ENCODE measurements around the gene PLAAT4.

PLAAT4 gene, protein sequence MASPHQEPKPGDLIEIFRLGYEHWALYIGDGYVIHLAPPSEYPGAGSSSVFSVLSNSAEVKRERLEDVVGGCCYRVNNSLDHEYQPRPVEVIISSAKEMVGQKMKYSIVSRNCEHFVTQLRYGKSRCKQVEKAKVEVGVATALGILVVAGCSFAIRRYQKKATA

DNA sequence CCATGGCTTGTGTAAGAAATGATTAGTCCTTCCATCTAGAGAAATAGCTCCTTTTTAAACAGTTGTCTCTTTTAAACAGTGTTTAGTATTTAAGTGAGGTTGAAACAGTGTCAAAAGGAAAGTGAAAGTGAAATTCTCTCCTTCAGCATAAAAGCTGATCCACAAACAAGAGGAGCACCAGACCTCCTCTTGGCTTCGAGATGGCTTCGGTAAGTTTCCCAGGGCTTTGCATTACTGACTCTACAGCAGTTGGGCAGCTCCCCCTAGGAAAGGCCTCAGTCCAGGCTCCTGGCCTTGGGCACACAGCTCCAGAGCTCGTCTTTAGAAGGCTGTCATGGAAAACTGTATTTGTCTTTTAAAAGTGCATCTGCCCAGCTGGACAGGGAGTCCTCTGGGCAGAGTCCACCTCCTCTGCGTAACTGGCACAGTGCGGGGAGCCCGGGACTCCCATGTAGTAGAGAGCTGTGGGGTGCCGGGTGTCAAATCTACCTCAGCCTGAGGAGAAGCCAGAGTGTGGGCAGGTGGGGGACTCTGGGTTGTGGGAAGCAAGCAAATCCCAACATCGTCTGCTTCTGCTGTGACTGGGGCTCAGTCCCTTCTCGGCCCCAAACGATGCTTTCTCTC, at the start of gene PLAAT4:
TSS of gene PLAAT4 (plus strand) at position 140 of the 624 bp plus-strand sequence. CDS start at position 201, 61 bp downstream.
- peak; percentile 39 for DNase-seq (ENCODE audit: low spot score)

DNA sequence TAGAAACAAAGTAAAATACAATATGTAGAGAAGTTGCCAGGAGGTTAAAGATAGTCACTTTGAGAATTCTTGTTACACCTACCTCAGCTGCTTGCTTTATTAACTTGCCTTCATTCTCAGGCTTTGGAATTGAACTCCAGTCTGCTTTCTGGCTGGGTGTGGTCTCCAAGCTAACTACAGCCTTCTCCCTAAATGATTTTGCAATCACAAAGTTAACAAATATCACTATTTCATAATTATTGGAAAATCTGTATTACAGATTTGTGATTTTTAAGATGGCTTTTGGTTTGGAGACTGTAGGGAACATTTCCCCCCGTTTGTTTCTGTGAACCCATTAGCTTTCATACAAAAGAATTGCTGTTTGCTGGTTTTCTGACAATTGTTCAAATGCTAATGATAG, 47.8 kb upstream of the PLAAT4 start:
- no peak for DNase-seq (ENCODE audit: low spot score)

DNA sequence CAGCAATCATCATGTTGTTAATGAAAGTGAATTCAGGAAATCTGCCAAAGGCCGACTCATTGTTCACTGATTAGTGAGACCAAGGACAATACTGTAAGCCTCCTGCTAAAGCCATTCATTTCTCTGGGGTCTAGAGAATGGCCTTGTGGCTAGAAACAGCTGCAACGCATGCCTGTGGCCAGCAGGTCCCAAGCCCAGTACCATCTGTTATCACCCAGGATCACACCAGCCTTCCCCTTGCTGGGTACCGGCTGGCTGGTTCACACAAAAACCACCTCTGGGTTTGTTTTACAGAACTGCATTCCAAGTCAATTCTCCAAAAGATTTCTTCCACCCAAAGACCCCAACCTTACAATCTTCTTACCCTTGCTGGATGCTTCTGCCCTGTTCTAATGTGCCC, 46.7 kb upstream of the PLAAT4 start:
- no peak for DNase-seq (ENCODE audit: low spot score)

DNA sequence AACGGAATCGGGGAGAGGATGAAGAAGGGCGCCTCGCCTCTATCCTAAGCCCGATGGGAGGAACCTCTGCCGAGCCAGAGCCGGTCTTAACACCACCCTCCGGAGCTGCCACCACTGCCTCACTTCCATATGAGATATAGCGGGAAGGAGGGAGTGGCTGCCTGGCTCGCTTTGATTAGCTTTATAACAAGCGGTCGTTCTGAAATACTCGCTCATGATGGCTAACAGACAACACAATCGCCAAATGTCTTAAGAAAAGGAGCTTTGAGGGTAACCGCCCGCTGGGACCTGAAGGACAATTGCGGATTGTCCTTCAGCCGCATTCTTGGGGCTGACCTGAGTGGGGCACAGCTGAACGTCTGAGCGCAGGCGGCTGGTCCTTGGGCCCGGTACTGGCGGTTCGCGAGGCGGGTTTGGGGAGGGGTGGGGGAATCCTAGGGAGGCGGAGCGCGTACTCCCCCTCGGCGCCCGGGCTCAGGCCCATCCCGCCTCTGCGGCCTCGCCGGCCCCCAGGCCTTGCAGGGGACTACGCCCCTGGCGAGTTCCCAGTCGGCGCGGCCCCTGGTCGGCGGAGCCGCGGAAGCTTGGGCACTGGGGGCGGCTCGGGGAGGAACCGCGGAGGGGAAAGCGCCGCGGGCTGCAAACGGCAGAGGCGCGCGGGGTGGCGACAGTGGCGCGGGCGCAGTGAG, 45.9 kb upstream of the PLAAT4 start, which contains the start of gene PLAAT5:
TSS of gene PLAAT5 (minus strand) at position 617 of the 689 bp plus-strand sequence. CDS start at position 484, 133 bp downstream.
- peak; percentile 11 for DNase-seq (ENCODE audit: low spot score)

DNA sequence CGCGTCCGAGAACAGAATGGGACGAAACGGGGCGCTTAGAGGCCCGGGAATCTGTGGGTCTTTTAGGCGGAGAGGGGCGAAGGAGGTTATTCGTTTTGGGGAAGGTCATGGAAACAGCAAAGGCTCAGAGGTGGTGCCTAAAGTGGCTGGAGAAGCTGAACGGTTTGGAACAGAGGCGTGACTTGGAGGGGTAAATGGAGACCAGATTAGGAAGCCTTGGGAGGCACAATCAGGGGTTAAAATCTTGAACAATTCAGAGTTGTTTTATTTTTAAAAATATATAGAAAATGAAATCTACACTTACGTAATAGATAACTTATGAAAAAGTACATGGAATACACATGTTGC, 45.4 kb upstream of the PLAAT4 start:
- DNase-seq (ENCODE audit: low spot score): no peak

DNA sequence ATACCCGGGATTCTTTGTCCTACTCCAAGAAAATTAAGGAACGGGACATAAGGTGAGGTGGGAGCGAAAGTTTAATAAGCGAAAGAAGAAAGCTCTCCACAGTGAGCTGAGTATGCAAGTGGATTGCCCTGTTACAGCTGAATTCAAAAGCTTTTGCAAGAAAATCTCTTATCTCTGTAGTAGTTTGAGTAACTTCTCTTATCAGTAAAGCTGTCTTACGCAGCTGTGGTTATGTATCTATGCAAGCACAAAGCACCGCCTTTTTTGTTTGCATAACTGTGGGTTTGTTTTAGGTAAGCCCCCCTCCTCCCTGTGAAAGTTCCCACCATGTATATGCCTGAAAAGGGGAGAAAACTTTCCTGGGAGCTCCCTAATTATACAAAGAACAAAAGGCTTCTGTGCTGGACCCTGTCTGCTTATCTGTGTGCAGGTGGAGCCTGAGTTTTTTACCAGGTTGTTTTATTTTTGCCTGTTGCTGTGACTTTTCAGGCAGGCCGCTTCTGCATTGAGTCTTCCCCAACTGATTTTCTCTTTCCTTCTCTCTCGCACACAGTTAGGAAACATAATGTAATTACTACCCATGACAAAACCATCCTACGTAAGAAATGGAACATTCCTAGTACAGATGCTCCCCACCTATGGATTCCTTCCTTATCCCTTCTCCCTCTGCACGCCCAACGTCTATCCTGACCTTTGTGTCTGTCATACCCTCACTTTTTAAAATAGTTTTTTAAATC, 44.8 kb upstream of the PLAAT4 start:
- peak; percentile 12 for DNase-seq (ENCODE audit: low spot score)

DNA sequence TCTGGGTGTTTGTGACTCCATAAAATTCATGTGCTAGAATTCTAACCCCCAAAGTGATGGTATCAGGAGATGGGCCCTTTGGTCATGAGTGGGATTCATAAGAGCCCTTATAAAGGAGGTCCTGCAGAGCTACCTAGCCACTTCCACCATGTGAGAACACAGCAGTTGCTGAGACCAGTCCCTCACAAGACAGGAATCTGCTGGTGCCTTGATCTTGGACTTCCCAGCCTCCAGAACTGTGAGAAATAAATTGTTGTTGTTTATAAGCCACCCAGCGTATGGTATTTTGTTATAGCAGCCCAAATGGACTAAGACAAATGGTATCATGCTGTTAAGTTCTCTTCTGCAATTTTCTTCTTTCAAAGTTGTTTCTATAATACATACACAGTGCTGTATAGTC, 44.2 kb upstream of the PLAAT4 start:
- DNase-seq (ENCODE audit: low spot score): no peak

DNA sequence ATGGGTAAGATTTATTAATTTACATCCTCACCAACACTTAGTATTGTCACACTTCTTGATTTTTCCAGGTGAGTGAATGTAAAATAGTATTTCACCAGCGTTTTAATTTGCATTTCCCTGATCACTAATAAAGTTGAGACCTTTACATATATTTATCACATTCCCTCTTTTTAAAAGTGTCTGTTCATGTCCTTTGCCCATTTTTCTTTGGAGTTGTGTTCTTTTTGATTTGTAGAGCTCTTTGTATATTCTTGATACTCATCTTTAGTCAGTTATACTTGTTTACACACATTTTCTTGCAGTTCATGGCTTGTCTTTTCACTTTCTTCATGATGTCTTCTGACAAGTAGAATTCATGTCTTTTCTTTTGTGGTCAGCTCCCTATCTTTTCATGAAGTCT, 43.5 kb upstream of the PLAAT4 start:
- no peak for DNase-seq (ENCODE audit: low spot score)

DNA sequence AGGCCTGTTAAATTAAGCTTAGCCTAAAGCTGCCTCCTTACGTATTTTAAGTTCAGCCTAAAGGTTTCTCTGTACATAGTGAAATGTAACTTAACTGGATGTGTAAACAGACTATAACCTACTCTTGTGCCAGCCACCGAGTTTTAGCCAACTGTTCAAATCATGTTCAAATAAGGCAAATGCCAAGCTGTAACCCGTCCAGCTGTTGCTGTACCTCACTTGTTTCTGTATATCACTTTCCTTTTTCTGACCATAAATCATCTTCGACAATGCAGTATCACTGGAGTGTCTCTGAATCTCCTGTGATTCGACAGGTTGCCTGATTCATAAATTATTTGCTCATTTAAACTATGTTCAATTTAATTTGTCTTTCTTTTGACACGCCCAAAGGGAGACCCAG, 41.6 kb upstream of the PLAAT4 start:
- DNase-seq (ENCODE audit: low spot score): no peak

DNA sequence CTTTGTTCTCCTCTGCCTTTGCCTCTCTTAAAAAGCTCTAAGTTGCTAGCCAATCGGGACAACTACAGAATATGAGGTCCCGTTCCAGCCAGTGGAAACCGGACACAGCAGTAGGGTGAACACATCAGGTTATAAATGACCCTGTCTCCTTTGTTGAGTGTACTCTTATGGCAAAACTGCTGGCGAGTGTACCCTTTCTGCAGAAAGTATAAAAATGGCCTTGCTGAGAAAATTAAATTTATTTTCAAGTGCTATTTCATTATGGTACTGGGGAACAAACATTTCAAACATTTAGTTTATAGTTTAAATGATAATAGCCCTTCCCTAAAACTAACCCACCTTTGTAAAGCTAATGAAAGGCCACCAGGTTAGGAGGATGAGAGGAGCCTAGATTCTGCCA, 36.7 kb upstream of the PLAAT4 start:
- DNase-seq (ENCODE audit: low spot score): no peak

DNA sequence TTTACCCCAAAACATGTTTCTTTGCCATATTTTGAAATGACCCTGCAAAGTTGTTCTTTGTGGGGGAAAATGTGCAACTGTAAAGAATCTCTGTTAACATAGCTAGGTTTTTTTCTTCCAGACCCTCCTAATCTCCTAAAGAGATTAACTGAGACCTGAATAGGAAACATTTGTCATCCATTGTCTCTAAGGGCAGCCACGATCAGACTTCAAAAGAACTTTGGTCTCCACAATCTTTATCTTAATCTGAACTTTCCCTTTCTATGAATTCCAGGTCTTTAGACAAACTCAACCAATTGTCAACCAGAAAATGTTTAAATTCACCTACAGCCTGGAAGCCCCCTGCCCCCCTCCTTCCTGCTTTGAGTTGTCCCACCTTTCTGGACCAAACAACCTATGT, 35.4 kb upstream of the PLAAT4 start:
- no peak for DNase-seq (ENCODE audit: low spot score)

DNA sequence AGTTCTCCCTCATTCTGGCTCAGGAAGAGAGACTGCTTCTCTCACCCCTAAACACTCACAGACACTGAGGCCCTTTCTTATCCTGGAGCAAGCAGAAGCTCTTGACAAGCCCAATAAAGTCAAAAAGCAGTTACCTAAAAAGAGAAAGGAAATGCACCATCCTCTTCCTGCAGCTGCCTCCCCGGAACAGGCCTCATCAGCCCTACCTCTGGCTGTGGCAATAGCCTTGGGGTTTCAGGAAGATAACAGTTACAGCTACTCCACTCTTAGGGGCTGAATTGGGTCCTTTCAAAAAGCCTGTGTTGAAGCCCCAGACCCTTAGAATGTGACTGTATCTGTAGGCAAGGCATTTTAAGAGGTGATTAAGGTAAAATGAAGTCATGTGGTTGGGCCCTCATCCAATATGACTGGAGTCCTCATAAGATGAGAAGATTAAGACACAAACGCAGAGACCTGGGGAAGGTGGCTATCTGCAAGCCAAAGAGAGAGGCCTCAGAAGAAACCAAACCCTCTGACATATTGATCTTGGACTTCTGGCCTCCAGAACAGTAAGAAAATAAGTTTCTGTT, 34.3 kb upstream of the PLAAT4 start:
- DNase-seq (ENCODE audit: low spot score): no peak

DNA sequence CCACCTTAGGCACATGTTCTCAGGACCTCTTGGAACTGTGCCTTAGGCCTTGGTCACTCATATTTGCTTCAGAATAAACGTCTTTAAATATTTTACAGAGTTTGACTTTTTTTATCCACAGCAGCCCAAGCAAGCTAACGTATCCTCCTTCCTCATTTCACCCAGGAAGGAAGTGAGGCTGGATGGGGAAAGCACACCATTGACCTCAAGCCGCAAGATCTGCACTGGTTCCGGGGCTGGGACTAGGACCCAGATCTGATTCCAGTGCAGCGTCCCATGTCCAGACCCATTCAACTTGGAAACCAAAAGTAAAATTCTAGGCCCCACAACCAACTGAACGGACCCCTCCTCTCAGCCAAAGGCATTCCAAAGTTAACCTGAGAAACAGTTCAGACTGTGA, 33.1 kb upstream of the PLAAT4 start:
- DNase-seq (ENCODE audit: low spot score): no peak

DNA sequence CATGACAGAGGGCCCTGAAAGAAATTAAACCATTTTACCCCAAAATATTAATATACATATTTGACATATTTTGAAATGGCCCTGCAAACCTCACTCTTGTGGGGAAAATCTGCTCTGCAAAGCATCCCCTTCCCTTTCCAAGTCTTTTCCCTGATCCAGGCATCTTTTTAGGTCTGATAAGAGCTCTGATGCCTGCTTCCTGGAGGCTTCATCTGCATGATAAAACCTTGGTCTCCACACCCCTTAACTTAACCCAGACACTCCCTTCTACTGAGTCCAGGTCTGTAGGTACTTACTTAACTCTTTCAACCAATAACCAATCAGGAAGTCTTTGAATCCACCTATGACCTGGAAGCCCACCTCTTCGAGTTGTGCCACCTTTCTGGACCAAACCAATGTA, 32.6 kb upstream of the PLAAT4 start:
- no peak for DNase-seq (ENCODE audit: low spot score)

DNA sequence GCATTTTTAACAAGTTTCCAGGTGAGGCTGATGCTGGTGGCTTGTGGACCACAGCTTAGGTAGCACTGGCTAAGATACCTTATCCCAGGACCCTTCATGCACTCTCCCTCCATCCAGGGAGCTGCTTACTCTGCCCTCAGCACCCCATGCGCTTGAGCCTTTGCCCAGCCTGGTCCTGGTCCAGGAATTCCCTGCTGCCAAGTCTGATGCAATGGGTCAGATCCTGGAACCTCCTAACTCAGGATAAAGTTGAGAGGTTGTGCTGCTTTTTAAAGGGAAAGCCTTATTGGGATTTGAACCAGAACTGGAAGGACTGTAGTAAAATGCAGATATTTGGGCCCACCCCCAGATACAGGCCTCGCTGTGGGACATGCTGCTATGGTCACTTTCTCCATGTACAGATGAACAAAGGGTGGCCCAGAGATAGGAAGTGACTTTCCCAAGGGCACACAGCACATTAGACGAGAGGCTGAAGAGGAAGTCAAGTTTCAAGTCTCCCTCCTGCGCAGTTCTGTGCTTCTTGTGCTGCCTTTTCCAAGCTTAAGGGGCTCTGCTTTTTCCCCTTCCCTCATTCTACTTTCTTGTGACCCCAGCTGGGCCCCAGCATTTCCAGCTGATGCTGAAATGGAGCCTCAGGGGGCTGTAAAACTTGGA, 31.5 kb upstream of the PLAAT4 start:
- no peak for DNase-seq (ENCODE audit: low spot score)

DNA sequence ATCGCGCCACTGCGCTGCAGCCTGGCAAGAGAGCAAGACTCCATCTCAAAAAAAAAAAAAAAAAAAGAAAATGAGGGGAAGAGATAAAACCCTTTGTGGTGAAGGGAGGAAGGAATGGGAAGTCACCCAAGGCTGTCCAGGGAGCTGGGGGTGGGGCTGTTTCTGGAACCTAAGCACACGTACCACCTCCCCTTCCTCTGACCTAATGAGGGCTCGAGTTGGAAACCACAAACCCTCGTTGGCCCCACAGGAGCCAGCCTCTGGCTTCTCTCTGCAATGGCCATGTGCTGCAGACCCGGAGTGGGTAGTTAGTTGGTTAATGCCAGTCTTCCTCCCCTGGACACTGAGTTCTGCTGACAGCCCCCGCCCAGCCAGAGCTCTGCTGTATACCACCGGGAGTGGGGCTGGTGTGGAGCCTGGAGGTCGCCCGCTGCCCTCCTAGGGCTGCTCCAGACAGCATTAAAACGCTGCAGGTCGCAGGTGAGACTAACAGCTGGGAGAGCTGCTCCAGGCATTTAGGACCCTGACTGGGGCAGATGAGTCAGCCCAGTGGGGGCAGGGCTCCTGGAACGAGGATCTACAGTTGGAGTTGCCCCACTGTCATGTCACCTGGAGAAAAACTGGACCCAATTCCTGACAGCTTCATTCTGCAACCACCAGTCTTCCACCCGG, 30.6 kb upstream of the PLAAT4 start, which contains the start of gene LGALS12:
TSS of gene LGALS12 (plus strand) at position 228 of the 672 bp plus-strand sequence. CDS start at position 603, 375 bp downstream.
- no peak for DNase-seq (ENCODE audit: low spot score)

DNA sequence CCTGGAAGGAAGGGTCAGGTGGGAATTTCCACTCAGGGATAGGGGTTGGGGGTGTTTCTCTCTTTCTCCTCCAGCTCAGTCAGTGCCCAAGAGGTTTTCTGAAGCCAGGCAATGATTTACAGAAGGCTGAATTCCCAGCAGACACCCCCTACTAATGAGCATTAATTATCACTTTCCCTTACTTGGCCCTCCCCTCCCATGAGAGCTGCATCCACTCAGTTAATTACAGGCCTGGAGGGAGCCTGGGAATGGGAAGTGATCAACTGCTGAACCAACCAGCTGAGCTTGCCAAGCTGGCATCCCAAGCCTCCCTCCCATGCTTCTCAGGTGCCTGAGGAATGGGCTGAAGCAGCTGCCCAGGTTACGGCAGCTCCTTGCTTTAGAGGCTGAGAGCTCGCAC, 29.7 kb upstream of the PLAAT4 start:
- DNase-seq (ENCODE audit: low spot score): no peak

DNA sequence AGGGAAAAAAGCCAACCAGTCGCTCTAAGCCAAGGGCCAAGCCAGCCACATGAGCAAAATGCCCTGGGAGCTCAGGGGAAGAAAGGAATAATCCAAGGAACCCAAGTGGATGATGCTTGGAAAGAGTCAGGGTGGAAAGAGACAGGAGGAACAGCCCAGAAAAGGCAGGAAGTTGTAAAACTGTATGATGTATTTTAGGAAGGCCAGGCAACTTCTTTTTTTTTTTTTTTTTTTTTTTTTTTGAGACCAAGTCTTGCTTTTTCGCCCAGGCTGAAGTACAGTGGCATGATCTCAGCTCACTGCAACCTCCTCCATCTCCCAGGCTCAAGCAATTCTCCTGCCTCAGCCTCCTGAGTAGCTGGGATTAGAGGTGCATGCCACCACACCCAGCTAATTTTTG, 29.1 kb upstream of the PLAAT4 start:
- DNase-seq (ENCODE audit: low spot score): no peak

DNA sequence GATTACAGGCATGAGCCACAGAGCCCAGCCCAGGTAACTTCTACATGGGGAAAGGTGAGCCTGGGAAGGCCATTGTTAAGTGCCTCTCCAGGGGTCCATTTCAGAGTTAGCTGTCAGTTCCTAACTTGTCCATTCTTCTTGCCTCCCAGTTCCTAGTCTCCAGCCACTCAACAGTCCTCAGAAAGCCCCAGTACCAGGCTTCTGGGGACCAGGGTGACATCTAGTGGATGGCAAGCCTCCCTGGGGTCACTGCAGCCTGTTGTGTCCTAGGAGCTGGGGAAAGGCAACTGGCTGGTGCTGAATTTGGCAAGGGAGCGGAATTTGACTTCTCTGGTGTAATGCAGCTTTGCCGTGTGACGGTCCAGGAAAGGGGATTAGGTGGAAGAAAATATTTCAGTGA, 28.6 kb upstream of the PLAAT4 start:
- DNase-seq (ENCODE audit: low spot score): peak; percentile 13

DNA sequence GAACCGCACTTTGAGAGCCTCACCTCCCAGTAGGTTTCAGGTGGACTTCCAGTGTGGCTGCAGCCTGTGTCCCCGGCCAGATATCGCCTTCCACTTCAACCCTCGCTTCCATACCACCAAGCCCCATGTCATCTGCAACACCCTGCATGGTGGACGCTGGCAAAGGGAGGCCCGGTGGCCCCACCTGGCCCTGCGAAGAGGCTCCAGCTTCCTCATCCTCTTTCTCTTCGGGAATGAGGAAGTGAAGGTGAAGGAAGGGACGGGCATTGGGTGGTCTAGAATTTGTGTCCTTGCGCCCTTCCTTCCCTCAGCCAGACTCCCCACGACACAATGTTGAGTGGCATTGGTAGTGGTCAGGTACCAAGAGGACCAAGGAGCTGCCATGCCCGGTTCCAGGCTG, 27.9 kb upstream of the PLAAT4 start:
- no peak for DNase-seq (ENCODE audit: low spot score)

DNA sequence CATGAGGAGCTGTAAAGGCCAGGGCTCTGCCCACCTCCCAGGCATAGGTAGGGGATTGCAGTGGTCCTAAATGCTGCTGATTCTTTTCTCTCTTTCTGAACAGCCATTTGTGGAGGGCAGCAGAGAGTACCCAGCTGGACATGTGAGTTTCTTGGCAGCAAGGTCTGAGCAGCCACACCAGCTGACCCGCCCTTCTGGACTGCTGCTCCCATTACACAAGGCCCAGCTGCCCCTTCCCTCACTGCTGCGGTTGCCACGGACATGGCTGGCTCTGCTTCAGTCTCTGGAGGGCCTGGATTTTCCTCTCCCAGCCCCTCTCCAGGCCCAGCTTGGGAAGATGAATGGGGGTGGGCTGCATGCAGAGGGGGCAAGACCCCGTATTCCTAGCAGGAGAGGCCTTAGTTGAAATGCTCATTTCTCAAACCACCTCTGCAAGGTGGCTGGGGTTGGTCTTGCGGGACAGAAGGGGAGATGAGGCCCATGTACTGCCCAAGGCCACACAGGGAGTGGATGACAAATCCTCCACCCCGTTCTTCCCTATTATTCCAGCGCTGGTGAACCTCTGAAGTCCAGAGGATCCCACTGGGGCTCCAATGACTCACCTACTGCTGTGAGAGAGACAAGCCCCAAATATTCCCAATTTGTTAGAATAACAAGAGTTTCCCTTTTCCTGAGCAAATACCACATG, 26.1 kb upstream of the PLAAT4 start:
- no peak for DNase-seq (ENCODE audit: low spot score)
